A673 (cell line): ENCODE results near the gene TRERF1.

Experiments used
- EZH2 ChIP-seq: fragments of 200-600 bp; sonication (generic); IDR thresholded peaks from 2 replicates; pipeline ENCODE4 v1.6.1; 2017; ENCODE audit warnings: borderline replicate concordance, low read depth, mild to moderate bottlenecking, mixed read lengths, antibody characterized with exemption, low read length; ENCODE audit not compliant: poor library complexity, severe bottlenecking
- TF ChIP-seq, protein P1 (sequence below): fragments of 300-800, 200-600 bp; sonication (generic); conservative IDR thresholded peaks from 2 replicates; pipeline ENCODE4 v1.5.1; 2017; ENCODE audit warnings: low read depth, mild to moderate bottlenecking, antibody characterized with exemption, low read length, moderate library complexity, mixed read lengths

DNA sequence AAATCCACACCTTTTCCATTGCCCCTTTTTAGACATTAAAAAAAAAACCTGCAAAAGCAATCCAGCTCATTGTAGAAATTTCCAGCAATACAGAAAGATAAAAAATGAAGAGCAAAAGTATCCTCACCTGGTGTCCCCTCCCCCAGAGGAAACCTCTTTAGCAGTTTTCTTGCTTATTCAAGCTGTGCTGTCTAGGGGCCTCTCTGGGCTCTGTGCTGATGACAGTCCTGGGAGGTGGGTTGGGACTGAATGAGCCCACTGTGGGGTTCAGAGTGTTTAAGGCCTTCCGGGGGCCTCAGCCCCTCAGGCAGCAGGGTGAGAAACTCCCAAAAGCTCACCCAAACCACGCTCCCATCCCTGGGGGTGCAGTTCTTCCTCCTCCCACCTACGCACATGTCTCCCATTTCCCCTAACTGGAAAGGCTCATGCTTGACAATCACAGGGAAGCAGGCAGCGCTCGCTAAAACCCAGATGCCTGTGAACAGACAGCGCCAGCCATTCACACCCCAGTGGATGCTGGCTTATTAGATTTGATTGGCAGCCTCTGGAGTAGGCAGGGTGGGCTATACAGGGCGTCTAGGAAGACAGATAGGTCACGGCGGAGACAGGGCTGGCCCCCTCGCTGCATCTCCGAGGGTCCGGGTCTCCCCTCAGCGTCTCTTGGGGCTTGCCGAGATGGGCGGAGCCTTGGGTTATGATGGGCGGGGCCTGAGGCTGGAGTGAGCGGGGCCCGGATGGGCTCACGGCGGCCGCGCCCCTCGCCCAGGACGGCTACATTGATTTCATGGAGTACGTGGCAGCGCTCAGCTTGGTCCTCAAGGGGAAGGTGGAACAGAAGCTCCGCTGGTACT, 274.0 kb downstream of the TRERF1 start:
- TF ChIP-seq, protein P1, sequence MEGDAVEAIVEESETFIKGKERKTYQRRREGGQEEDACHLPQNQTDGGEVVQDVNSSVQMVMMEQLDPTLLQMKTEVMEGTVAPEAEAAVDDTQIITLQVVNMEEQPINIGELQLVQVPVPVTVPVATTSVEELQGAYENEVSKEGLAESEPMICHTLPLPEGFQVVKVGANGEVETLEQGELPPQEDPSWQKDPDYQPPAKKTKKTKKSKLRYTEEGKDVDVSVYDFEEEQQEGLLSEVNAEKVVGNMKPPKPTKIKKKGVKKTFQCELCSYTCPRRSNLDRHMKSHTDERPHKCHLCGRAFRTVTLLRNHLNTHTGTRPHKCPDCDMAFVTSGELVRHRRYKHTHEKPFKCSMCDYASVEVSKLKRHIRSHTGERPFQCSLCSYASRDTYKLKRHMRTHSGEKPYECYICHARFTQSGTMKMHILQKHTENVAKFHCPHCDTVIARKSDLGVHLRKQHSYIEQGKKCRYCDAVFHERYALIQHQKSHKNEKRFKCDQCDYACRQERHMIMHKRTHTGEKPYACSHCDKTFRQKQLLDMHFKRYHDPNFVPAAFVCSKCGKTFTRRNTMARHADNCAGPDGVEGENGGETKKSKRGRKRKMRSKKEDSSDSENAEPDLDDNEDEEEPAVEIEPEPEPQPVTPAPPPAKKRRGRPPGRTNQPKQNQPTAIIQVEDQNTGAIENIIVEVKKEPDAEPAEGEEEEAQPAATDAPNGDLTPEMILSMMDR, result no peak
- no peak for TF ChIP-seq EZH2
